Measurements from ENCODE around the gene GNA14.
"Not testable (repeated sequence)": the region's sequence is repeated elsewhere in the genome, so short reads cannot be mapped to it uniquely, and the experiment has no call there.

Gene GNA14

GRCh38 chr9:77449240-77450084, 198.7 kb downstream of the GNA14 start:
- DNase-seq (ENCODE audit: low spot score): peak; percentile 23

- DNase-seq (ENCODE audit: low spot score): no peak
Measured at GRCh38 chr9:77447646-77448045, 200.5 kb downstream of the GNA14 start.

DNA sequence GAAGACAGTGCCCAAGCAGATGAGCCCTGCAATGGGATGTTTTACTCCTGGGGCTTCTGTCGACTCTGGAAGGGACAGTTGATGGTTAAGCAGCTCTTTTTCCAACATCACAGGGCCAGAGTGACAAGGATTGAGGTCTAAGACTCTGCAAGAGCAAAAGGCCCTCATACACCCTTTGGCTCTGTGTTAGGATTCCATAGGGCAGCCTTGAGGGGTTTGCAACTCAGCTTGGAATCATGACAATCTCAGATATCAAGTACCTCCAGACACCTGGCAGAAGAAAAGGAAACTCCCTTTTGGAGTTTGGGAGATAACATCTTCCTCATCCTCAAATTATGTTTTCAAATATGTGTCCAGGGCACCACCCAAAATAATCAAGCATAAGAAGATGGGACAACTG, 205.7 kb downstream of the GNA14 start:
- no peak for DNase-seq (ENCODE audit: low spot score)

GRCh38 chr9:77441124-77441523, 207.0 kb downstream of the GNA14 start:
- not testable (repeated sequence) for DNase-seq (ENCODE audit: low spot score)

GRCh38 chr9:77440057-77440456, 208.1 kb downstream of the GNA14 start:
- DNase-seq (ENCODE audit: low spot score): peak; percentile 70

DNA sequence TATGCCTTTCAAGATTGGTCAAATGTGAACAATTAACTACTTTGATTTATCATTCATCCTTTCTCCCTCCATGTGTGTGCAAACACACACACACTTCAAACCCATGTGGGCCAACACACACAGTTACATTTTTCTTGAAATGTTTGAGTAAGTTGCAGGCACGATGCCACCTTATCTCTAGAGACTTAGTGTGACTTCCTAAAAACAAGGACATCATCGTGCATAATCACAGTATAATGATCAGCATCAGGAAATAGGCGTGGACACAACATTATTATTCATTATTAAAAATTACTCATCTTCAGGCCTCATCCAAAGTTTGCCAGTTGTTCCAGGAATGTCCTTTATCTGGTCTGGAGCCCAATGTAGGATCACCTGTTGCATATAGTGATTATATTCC, 209.5 kb downstream of the GNA14 start:
- no peak for DNase-seq (ENCODE audit: low spot score)

GRCh38 chr9:77435688-77436087, 212.4 kb downstream of the GNA14 start:
- peak; percentile 52 for DNase-seq (ENCODE audit: low spot score)

- DNase-seq (ENCODE audit: low spot score): no peak
Measured at GRCh38 chr9:77435277-77435676, 212.8 kb downstream of the GNA14 start.

GRCh38 chr9:77433675-77434445, 214.3 kb downstream of the GNA14 start:
- DNase-seq (ENCODE audit: low spot score): peak; percentile 90

DNA sequence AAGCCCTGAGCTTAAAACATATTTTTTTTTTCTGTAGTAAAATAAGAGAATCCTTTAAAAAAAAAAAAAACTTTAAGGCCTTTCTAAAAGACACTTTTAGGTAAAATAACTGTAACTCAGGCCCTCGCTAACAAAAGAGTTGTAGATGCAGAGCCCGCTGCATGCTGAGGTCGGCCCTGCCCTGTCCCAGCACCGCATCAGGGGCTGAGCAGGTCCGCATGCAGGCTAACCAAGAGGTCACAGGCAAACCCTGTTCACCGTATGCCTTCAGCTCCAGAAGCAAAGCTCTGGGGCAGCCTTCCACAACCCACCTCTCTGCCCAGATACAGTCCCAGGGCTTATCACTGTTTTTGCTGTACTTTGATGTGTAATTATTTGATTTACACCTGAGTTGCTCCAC, 216.1 kb downstream of the GNA14 start:
- no peak for DNase-seq (ENCODE audit: low spot score)

GRCh38 chr9:77429928-77430327, 218.2 kb downstream of the GNA14 start:
- no peak for DNase-seq (ENCODE audit: low spot score)

DNA sequence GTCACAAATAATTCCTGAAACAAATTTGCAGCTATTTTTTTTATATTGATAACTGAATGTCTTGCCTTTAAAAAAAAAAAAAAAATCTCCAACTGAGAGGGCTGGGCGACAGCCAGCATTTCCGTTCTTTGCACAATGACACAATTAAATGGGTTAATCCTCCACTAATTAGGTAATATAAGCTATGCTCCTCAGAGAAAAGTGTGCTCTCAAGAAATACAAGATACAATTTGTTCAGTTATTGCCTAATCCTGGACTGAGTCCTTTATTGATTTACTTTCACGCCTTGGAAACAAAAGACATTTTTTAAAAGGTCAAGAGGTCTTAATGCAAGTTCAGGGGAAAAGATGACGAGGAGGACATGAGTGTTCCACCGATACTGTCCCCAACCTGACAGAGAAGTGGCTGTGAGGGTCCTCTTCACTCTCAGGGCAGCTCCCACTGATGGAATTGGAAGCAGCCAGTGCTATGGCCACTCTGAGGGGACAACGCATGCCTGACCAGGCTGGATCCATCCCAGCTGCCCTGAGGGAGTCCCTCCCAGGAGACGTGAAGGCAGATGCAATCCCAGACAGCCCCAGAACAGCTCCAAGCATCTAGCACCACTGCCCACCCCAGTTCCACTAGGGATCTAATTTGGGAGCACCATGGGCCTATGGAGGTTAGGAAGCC, 220.7 kb downstream of the GNA14 start:
- DNase-seq (ENCODE audit: low spot score): no peak

DNA sequence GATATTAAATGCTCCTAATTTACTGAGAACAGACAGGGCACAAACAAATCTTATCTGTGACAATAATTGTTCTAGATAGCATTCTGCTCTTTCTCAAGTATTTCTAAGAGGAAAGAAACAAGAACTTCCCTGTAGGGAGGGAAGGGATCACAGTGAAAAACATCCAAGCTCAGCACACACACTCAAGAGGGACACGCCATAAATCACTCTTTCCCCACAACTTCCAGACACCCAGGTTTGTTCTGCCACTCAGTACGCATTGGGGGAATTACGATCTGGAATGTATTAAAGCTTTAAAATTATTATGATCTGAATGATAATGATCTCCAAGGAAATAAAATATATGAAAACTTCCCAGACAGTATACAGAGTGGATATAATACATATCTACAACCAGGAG, 221.4 kb downstream of the GNA14 start:
- DNase-seq (ENCODE audit: low spot score): no peak

DNA sequence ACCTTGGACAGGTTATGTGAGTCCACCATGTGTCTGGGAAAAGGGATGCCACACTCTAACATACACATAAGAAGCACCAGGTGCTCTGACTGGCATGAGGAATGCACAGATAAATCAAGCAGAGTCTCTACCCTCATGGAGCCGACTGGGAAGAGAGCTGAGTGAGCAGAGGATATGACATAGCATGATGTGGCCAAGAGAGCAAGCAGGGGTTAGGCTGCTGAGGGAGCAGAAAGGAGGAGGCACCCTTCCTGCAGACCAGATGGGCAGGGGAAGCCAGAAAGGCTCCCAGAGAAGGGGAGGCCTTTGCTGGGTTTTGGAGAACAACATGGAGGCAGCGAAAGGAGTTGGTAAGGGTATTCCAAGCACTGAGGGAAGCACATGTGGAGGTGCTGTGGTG, 223.1 kb downstream of the GNA14 start:
- no peak for DNase-seq (ENCODE audit: low spot score)

GRCh38 chr9:77423841-77424240, 224.3 kb downstream of the GNA14 start:
- DNase-seq (ENCODE audit: low spot score): no peak

- DNase-seq (ENCODE audit: low spot score): no peak
Measured at GRCh38 chr9:77422969-77423368, 225.2 kb downstream of the GNA14 start.

DNA sequence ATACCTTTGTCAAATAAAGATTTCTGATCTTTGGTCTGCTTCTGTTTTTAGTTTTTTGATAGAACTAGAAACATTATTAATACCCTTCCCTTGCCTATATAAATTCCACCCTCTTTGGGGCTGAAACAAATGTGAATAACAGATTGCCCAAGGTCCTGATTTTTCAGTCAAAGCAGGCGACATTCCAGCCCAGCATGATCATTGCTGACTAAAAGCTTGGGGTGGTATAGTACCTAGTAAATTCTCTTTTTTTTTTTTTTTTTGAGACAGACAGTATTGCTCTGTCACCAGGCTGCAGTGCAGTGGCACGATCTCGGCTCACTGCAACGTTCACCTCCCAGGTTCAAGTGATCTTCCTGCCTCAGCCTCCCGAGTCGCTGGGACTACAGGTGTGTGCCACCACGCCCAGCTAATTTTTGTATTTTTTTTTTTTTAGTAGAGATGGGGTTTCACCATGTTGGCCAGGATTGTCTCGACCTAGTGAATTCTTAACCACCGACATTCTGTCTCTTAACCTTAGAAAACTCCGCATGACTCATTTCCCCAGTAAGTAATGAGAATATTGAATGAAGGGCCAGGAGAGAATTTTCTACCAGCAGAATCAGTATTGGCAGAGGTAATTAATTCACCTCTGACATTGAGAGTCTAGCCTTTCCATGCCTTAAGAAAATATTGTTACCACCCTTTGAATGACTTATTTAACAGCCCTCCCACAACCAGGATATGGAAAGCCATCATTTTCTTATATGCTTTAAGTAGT, 226.4 kb downstream of the GNA14 start:
- no peak for DNase-seq (ENCODE audit: low spot score)

- no peak for DNase-seq (ENCODE audit: low spot score)
Measured at GRCh38 chr9:77420641-77421040, 227.5 kb downstream of the GNA14 start.

DNA sequence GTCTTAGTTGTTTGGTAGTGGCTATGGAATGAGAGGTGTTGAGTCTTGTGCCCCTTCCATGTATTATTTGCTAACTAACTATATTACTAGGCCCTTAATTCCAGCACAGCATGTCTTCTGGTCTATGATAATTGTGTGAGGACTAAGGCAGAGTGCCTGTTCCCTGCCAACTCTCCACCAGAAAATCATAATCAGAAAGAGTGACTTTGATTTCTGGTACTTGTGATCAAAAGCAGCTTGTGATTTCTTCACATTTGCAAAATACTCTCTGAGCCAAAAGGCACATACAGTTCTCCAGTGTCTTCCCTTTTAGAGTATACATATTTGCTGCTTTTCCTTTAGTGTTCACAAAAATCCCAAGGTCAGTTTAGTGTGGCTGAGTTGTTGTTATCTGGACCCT, 229.9 kb downstream of the GNA14 start:
- DNase-seq (ENCODE audit: low spot score): no peak

GRCh38 chr9:77417566-77417965, 230.6 kb downstream of the GNA14 start:
- peak; percentile 36 for DNase-seq (ENCODE audit: low spot score)

DNA sequence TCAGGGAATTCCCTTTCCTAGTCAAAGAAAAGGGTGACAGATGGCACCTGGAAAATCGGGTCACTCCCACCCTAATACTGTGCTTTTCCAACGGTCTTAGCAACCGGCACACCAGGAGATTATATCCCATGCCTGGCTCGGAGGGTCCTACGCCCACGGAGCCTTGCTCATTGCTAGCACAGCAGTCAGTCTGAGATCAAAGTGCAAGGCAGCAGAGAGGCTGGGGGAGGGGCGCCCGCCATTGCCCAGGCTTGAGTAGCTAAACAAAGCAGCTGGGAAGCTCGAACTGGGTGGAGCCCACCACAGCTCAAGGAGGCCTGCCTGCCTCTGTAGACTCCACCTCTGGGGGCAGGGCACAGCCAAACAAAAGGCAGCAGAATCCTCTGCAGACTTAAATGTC, 239.6 kb downstream of the GNA14 start:
- not testable (repeated sequence) for DNase-seq (ENCODE audit: low spot score)

DNA sequence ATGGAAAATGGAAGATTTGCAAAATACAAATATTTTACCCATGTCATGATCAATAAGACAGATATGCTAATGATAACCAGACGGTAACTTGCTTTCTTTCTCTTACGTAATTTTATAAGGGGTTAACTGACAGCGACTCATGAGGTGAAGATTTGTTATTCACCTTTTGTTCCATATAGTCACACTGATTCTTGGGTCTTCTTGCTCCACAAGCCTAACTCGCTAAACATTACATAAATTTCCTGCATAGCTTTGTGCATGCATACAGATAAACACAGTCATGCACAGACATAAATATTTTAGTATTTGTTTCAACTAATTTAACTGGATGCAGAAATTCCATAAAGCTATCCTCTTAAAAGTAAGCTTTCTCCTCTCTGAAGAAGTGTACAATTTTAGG, 244.9 kb downstream of the GNA14 start:
- no peak for DNase-seq (ENCODE audit: low spot score)

Data from GM03348 (cell line).